SHP77 (cell line): ENCODE measurements around the gene ECM1.

Source experiments
- DNase-seq, 2 experiments: peaks; one replicate each; lab custom pipeline; 2025; lab: John Stamatoyannopoulos, UW

Gene ECM1

GRCh38 chr1:150545486-150546032, 37.6 kb downstream of the ECM1 start:
- DNase-seq = no peak

DNA sequence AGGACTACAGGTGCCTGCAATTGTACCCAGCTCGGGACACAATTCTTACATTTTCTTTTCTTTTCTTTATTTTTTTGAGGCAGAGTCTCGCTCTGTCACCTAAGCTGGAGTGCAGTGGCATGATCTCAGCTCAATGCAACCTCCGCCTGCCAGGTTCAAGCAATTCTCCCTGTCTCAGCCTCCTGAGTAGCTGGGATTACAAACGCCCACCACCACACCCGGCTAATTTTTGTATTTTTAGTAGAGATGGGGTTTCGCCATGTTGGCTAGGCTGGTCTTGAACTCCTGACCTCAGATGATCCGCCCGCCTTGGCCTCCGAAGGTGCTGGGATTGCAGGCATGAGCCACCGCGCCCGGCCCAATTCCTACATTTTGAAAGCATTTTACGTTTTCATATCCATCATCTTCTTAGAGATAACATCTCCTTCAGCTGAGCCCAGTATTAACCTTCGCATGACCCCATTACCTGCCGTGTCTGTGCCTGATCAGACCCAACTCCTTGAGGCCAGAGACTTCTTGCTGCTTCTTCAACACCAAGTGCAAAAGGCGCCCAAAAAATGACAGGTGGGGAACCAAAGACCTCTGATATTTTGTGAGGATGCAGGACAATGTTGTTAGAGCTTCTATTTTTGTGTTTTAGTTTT, 38.5 kb downstream of the ECM1 start:
- DNase-seq = no peak

GRCh38 chr1:150548324-150548631, 40.4 kb downstream of the ECM1 start:
- DNase-seq = no peak

GRCh38 chr1:150548632-150549495, 41.0 kb downstream of the ECM1 start, which contains the start of gene ADAMTSL4:
Gene ADAMTSL4 (plus strand): TSS chr1:150549408. CDS start chr1:150552289, 2,881 bp downstream.
- peak; percentile 62 to 64 for DNase-seq

GRCh38 chr1:150549496-150550221, 41.8 kb downstream of the ECM1 start:
- no peak for DNase-seq

- no peak for DNase-seq
Measured at GRCh38 chr1:150550222-150551050, 42.5 kb downstream of the ECM1 start.

DNA sequence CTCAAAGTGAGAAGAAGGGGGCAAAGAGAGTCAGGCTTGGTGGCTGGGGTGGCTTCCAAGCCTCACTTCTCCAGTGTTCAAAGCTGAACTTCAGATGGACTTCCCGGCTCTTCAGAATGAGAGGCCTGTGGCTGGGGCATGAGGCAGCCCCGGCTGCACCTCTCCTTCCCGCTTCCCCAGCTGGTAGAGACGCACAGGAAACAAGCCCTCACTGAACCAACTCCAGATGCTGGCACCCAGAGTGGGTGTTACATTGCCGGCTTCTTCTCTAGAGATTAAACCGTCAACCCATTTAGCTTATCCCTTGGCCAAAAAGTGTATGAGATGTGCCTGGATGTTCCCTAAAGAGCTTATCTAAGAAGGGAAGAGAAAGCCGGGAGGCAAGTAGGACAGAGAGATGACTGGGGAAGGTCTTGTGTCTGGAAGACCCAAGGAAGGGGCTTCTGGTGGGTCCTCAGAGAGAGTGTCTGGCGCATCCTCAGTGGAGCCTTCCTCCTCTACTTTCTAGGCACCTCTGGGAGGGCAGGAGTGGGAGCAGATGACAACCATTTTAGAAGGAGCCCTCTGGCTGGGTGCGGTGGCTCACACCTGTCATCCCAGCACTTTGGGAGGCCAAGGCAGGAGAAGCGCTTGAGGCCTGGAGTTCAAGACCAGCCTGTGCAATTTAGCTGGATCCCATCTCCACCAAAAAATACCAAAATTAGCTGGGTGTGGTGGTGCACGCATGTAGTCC, 43.3 kb downstream of the ECM1 start:
- no peak for DNase-seq

DNA sequence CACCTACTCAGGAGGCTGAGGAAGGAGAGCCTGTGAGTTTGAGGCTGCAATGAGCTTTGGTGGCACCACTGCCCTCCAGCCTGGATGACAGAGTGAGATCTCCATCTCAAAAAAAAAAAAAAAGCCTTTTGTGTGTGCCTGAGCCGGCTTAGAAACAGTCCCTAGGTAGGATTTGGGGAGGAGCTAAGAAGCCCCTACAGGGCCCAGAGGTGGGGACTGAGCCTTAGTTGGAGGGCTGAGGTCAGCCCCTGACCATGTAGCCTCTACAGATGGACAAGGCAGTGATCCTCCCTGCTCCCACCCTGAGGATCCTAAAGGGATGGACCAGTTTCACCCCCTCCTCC, 43.8 kb downstream of the ECM1 start:
- no peak for DNase-seq

DNA sequence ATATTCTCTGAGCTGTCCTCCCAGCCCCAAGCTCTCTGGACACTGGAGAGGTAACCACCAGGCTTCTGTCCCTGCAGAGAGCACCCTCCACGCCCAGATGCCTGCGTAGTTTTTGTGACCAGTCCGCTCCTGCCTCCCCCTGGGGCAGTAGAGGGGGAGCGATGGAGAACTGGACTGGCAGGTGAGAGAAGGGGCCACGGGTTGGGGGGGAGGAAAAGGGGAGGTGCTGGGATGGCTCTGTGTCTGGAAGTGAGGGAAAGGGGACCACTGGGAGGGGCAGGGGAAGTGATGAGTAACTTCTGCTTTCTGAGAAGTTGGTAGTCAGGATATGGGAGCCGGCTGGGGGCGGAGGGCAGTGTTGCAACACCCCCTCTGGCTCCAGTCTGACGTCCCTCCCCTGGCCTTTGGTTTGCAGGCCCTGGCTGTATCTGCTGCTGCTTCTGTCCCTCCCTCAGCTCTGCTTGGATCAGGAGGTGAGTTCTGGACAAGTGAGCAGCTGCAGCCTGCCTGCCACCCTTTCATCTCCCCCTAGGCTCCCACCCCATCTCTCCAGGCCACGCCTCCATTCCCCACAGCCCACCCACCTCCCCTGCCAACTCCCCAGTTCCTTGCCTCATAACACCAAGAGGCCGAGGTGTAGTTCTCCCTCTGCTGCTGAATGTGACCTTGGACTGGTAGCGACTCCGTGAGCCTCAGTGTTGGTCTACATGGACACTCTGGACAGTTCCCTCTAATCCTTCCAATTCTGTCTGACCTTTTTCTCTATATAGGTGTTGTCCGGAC, 44.4 kb downstream of the ECM1 start:
- no peak for DNase-seq

- DNase-seq = no peak
Measured at GRCh38 chr1:150552911-150553289, 45.0 kb downstream of the ECM1 start.

GRCh38 chr1:150553392-150554085, 45.6 kb downstream of the ECM1 start:
- no peak for DNase-seq

DNA sequence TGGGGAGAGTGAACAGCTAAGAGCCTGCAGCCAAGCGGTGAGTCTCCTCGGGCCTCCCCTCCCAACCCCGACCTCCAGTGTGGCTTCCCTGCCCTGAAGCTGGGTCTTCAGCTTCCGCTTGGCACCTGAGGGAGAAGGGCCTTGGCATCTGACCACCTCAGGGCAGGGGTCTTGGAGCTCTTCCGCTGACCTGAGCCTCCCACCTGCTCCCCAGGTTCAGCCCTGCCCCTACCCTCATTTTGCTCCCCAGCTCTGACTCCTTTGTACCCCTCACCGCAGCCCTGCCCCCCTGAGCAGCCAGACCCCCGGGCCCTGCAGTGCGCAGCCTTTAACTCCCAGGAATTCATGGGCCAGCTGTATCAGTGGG, 46.2 kb downstream of the ECM1 start:
- DNase-seq = no peak

DNA sequence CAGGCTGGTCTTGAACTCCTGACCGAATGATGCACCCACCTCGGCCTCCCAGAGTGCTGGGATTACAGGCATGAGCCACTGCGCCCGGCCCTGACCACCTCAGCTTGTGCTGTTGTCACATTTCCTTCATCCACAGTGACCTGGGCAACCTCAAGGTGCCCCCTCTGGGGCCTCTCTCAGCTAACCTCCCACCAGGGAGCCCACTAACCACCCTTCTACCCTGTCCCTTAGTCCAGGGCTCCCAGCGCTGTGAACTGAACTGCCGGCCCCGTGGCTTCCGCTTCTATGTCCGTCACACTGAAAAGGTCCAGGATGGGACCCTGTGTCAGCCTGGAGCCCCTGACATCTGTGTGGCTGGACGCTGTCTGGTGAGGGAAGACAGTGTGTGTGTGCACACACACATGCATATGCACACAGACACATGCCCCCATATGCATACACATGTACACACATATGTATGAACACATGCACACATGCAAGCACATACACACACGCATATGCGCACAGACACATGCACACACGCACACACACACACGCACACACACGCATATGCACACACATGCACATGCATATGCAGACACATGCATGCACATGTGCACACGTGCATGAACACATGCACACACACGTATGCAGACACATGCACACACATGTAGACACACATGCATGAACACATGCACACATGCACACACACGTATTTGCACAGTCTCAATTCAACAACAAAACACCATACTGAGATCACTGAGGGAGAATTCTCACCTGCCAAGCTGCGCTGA, 47.5 kb downstream of the ECM1 start:
- DNase-seq = no peak

DNA sequence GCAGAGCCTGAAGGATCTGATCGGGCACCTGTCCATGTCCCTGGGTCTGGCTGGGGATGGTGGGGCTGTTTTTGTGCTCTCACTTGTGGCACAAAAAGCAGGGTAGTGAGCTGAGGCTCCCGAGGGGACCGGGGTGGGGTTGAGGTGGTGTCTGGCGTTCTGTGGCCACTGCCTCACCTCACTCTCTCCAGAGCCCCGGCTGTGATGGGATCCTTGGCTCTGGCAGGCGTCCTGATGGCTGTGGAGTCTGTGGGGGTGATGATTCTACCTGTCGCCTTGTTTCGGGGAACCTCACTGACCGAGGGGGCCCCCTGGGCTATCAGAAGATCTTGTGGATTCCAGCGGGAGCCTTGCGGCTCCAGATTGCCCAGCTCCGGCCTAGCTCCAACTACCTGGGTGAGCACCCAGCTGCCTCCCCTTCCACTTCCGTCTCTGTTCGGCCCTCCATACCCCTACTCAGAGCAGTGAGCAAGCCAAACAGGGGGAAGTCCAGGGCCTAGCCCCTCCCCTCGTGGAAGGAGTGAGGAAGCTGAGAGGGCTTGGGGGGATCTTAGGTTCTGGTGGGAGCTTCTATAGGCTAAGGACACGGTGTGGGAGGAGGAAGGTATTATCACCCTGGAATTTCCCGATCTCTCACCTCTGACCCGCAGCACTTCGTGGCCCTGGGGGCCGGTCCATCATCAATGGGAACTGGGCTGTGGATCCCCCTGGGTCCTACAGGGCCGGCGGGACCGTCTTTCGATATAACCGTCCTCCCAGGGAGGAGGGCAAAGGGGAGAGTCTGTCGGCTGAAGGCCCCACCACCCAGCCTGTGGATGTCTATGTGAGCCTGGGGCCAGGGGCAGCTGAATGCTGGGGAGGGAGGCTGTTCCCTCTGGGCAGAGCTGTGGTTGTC, 48.3 kb downstream of the ECM1 start:
- DNase-seq = no peak

DNA sequence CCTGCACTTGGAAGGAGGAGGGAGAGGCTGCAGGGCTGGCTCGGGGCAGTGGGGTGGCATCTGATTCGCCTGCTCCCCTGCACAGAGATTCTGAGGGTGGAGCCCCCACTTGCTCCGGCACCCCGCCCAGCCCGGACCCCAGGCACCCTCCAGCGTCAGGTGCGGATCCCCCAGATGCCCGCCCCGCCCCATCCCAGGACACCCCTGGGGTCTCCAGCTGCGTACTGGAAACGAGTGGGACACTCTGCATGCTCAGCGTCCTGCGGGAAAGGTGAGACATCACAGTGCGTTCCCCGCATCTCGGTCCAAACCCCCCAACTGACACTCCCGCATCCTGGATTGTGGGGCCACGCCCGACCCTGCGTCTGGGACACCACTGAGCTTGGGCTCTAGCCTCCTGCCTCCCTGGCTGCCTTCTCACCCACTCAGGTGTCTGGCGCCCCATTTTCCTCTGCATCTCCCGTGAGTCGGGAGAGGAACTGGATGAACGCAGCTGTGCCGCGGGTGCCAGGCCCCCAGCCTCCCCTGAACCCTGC, 49.2 kb downstream of the ECM1 start:
- DNase-seq = no peak

DNA sequence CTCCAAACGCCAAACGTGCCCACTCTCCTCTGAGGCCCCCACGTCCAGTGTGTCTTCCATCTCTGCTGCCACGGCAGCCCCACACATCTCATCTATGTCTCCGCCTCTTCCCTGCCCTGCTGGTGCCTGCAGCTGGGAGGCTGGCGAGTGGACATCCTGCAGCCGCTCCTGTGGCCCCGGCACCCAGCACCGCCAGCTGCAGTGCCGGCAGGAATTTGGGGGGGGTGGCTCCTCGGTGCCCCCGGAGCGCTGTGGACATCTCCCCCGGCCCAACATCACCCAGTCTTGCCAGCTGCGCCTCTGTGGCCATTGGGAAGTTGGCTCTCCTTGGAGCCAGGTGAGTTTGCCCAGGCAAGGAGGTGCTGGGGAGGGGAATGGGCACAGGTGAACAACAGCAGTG, 49.9 kb downstream of the ECM1 start:
- DNase-seq = no peak

GRCh38 chr1:150558303-150558704, 50.4 kb downstream of the ECM1 start:
- DNase-seq = no peak
